Body of pancreas (tissue), 4 donors: ENCODE results near the gene VPS72.
A peak's percentile ranks its signal among the peaks of the same experiment; 100 is the strongest.

ENCODE experiments used
- CTCF ChIP-seq, 7 experiments: fragments of 450-650 bp in 4 of 7; fragments of 200-600 bp in 3 of 7; sonication (generic) in 3 of 7; IDR thresholded peaks; one replicate each; pipeline ENCODE4 v1.5.1; 2016 to 2019; ENCODE audit warnings: antibody characterized with exemption in 7 of 7
- POLR2A ChIP-seq, 3 donors: fragments of 450-650 bp; IDR thresholded peaks; one replicate each; pipeline ENCODE4 v1.6.1; 2016; ENCODE audit warnings: antibody characterized with exemption in 3 of 3, mild to moderate bottlenecking in 2 of 3

- TF ChIP-seq CTCF (IDR thresholded peaks at IDR 0.05) (peak in 4 of 7 experiments; percentile 35 to 47 (median 42)), POLR2A (IDR thresholded peaks at IDR 0.05) (peak in 2 of 3 donors; percentile 66 to 70)
These were observed at the start of gene VPS72 for GRCh38 chr1:151189637-151190445.
